T-helper 2 cell (primary cell): ENCODE data around the gene WDR26.
"Not testable (repeated sequence)": the region's sequence is repeated elsewhere in the genome, so short reads cannot be mapped to it uniquely, and the experiment has no call there.

Experiments
- DNase-seq, 5 experiments: peaks; one replicate each; pipeline versions ENCODE4 v3.0.0 to v3.0.0-alpha.2; 2012 to 2022

The WDR26 gene

GRCh38 chr1:224392411-224393249, 42.0 kb downstream of the WDR26 start:
- DNase-seq: peak in 1 of 5 experiments; percentile 24

DNA sequence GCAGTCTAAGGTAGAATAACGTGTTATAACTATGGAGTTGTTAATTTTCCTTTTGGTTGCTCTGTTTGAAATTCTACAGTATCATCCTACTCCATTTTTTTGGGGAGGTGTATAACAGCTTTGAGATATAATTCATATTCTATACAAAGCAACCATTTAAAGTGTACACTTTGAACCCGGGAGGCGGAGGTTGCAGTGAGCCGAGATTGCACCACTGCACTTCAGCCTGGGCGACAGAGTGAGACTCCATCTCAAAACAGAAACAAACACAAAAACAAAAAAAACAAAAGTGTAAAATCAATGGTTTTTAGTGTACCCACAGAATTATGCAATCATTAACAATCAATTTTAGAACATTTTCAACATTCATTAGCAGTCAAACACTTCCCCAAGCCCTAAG, 44.1 kb downstream of the WDR26 start:
- DNase-seq: no peak

- no peak for DNase-seq
These were observed 46.7 kb downstream of the WDR26 start for GRCh38 chr1:224387943-224388342.

DNA sequence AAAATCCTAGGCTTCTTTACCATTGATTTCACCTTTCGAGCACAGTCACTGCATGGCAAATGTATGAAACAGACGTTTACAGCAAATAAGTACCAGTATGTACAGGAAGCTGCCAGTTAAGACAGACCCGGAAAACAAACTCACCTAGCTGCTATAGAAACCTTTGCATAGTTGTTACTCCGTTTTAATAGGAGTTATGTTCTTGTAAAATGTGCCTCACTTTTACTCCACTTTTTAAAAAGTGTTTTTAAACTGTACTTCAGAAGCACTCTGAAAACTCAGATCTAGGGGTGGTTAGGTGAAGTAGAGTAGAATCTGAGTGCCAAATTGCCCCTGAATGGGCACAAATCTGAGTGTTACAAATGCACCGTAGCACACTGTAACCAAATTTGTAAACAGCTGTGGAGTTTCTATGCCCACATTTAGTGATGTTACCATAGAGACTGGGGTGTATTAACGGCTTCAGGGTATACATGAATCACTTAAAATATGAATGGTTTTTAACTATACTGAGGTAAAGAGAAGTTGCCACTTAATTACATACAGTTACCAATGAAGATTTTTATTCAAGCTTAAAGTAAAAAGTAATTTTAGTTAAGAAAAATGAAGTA, 47.2 kb downstream of the WDR26 start:
- peak in 1 of 5 experiments; percentile 74 for DNase-seq

DNA sequence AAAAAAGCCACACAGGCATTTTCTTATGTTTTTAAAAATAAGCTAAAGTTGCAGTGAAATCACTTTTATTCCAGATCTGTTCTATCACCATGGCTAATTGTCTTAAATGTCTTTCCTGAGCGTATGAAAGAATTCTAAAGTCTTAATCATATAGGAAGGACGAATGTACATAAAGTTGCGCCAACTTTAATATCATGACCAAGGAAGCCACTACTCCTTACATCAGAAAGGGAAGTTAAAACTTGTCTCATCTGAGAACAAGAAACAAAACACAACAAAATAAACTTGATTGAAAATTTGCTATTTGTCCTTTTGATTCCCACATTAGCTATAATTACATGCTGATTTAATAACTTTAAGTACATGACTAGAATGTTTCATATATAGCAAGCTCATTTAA, 51.4 kb downstream of the WDR26 start:
- DNase-seq: no peak

DNA sequence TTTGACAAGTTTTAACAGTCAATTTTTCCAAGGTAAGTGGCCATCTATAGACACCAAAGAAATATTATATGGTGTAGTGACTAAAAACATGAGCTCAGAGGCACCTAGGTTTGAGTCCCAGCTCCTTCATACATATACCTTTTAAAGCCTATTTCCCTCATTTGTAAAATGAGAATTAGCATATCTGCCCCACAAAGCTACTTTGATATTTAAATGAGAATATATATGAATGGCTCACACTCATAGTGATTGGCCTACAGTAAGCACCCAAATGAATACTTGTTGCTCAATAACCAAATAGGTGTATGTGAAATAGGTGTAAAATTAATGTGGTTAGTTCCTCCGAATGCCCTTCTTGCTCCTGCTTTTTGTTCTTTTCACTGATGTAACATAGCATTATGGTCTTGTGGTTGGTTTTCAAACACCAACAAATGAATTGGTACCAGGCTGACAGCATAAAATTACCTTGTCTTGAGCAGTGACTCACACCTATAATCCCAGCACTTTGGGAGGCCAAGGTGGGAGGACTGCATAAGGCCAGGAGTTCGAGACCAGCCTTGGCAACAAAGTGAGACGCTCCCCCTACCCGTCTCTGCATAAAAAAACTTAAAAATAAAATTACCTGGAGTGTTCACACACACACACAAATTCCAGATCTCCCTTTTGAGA, 52.6 kb downstream of the WDR26 start:
- peak in 1 of 5 experiments; percentile 45 for DNase-seq

DNA sequence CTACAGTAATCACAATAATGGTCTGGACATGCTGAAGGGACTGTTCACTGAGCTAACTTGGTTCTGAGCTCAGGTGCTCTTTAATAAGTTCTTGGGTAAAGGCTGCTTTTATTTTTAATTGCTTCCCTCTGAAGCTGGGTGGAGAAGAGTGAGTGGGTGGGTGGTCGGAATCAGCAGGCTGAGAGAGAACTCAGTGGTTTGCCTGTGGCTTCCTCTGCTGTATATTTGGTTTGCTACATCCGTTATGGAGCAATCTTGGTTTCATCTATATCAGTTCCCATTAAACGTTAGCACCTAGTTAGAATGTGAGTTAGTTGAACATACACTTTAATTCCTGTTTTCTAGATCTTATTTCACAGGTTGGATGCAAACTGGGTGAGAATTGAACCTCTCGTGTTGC, 54.6 kb downstream of the WDR26 start:
- peak in 4 of 5 experiments; percentile 20 to 91 (median 48) for DNase-seq

DNA sequence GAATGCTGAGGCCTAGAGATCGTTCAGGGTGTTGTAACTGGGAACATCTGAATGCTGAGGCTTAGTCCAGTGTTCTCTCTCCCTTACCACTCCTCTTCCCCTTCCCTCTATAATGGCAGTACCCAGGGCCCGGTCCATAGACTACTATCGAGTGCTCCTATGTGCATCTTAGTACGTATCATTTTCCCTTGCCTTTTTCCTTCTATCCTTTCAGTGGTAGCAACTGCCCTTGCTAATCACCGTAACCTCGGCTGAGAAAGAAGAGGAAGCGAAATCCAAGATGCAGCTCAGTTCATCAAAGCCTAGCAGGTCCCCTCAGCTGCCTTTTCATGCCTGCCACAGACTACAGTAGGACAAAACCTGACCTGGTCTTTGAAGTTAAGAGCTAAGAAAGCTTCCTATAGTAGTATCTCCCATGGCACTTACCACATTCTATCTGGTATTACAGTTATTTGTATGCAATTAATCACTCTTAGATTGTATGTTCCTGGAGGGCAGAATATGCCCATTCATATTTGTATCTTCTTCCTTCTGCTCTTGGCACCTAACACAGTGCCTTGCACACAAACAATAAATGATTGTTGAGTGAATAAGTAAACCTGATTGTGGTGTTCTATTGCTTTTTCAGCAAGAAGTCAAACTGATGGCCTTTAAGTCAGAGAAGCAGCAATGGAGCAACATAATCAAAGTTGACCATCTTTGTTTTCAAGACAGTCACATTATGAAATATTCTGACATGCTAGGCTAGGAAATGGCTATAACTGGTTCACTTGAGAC, 55.6 kb downstream of the WDR26 start:
- DNase-seq: no peak

DNA sequence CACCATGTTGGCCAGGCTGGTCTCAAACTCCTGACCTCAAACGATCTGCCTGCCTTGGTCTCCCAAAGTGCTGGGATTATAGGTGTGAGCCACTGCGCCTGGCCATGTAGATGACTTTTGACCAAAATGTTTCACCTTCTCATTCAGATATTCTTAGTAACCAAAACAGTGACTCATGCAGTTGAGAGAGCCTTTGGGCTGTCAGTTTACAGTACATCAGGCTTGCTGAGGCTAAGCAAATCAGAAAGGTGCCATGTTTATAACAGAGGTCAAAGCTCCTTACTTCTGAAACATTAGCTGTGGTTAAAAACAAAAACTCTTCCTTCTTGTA, 57.0 kb downstream of the WDR26 start:
- DNase-seq: peak in 1 of 5 experiments; percentile 77

DNA sequence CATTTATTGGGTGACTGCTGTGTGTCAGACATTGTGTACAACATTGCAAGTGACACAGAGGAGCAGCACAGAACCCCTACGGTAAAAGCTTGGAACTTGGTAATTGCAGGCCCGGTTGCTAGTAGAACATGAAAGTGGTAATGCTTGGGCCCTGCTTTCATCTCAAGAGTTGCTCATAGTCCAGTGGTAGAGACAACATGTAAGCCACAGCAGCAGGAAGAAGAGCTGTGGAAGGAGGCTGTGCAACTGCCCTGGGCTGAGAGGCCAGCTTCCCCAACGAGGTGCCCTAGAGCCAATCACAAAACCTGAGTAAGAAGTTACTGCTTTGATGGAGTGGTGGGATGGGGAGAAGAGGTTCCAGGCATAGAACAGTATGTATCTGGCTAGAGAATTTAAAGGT, 59.5 kb downstream of the WDR26 start:
- DNase-seq: peak in 1 of 5 experiments; percentile 65

DNA sequence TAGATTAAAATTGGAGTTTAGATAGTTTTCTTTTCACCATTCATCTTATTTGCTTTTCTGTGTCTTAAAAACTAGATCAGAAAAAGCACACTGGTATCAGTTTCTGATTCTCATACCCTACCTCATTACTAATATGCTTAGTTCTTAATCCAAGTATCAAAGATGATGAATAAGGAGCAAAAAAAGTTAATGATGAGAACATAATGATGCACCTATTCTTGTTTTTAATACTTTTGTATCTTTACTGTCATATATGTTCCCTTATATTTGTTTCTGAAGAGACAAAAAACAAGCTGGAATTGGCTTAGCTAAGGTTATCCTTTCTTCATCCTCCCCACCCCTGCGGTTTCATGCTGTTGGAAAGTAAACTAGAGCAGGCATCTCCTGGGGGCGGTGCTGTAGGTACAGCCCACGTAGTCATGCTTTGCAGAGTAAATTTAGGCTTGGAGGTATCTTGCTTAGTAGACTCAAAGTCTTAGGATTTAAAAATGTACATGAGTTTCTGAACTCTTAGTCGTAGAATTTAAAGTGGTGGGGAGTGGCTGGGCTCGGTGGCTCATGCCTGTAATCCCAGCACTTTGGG, 61.5 kb downstream of the WDR26 start:
- DNase-seq: peak in 1 of 5 experiments; percentile 18

DNA sequence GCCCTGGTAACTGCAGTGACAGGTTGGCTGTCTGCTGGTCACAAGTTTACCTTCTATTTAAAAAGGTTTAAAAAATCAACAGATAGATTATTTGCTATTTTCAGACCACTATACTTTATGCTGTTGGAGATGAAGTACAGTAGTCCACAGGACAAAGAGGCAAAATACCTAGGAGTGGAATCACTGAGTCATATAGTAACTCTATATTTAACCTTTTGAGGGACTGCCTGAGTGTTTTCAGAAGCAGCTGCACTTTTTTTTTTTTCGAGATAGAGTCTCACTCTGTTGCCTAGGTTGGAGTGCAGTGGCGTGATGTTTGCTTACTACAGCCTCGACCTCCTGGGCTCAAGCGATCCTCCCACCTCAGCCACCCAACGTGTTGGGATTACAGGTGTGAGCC, 66.2 kb downstream of the WDR26 start:
- DNase-seq: peak in 1 of 5 experiments; percentile 62

- no peak for DNase-seq
These were observed 75.4 kb downstream of the WDR26 start for GRCh38 chr1:224359207-224359606.

- no peak for DNase-seq
These were observed 76.4 kb downstream of the WDR26 start for GRCh38 chr1:224358237-224358636.

GRCh38 chr1:224357626-224358124, 76.9 kb downstream of the WDR26 start:
- no peak for DNase-seq

- peak; percentile 81 to 97 (median 89) for DNase-seq
These were observed 77.6 kb downstream of the WDR26 start, which contains the start of gene CNIH4 for GRCh38 chr1:224356685-224357625. Gene CNIH4 (plus strand): TSS chr1:224356879. CDS start chr1:224356925, 46 bp downstream.

DNA sequence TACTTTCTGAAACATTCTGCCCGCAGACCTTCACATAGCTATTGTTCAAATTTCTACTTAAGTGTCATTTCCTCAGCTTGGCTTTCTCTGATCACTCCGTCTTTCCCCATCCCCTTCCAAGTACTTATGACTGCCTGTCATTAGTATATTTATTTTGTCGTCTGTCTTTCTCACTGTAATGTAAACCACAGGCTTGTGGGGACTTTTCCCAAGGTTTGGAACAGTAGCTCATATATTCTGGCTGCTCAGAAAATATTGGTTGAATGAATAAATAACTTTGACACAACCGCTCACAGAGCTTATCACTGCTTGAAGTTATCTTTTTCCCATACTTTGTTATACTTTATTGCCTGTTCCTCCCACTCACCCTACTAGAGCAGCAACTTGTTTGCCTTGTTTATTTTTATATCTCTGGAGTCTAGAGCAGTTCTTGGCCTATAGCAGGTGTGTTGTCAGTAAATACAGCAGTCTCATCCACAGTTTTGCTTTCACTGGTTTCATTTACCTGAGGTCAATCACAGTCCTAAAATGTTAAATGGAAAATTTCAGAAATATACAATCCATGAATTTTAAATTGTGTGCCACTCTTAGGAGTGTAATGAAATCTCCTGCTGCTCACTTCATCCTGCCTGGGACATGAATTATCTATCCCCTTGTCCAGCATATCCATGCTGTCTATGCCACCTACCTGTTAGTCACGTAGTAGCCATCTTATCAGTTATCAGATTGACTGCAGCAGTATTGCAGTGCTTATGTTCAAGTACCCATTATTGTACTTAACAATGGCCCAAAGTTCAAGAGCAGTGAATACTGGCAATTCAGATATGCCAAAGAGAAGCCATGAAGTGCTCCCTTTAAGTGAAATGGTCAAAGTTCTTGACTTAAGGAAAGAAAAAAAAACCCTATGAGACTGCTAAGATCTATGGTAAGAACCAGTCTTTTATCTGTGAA, 80.3 kb downstream of the WDR26 start:
- DNase-seq: no peak

DNA sequence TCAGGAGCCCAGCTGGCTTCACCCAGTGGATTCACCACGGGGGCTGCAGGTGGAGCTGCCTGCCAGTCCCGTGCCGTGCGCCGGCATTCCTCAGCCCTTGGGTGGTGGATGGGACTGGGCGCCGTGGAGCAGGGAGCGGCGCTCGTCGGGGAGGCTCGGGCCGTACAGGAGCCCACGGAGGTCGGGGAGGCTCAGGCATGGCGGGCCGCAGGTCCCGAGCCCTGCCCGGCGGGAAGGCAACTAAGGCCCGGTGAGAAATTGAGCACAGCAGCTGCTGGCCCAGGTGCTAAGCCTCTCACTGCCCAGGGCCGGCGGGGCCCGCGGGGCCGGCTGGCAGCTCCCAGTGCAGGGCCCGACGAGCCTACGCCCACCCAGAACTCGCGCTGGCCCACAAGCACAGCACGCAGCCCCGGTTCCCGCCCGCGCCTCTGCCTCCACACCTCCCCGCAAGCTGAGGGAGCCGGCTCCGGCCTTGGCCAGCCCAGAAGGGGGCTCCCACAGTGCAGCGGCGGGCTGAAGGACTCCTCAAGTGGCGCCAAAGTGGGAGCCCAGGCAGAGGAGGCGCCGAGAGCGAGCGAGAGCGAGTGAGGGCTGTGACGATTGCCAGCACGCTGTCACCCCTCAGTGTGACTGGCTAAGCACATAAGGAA, 82.0 kb downstream of the WDR26 start:
- DNase-seq: not testable (repeated sequence)

GRCh38 chr1:224349716-224350115, 84.9 kb downstream of the WDR26 start:
- not testable (repeated sequence) for DNase-seq
